GM23248 (cell line): ENCODE results near the gene SAMD7. TPM values are rescaled to one million over a fixed set of nuclear protein-coding genes. Genes with fewer than 3 reads are reported as not detected.

Experiments
- DNase-seq: peaks from one replicate; pipeline ENCODE4 v3.0.0-alpha.2; 2015
- H2AFZ ChIP-seq: fragments of 200-600 bp; sonication (generic); 2 replicates; pipeline ENCODE4 v1.6.1; 2016; ENCODE audit warnings: antibody characterized with exemption
- H3F3A ChIP-seq: fragments of 200-600 bp; sonication (generic); 2 replicates; pipeline ENCODE4 v1.6.1; 2016; ENCODE audit warnings: mild to moderate bottlenecking, antibody characterized with exemption, mixed run types; ENCODE audit not compliant: insufficient read depth
- H3K27ac ChIP-seq: fragments of 200-600 bp; sonication (generic); 2 replicates; pipeline ENCODE4 v1.5.1; 2016; ENCODE audit warnings: mild to moderate bottlenecking
- H3K27me3 ChIP-seq: fragments of 200-600 bp; sonication (generic); replicated peaks from 2 replicates; pipeline ENCODE4 v1.6.1; 2016; ENCODE audit warnings: mild to moderate bottlenecking; ENCODE audit not compliant: insufficient read depth
- H3K36me3 ChIP-seq: fragments of 200-600 bp; sonication (generic); 2 replicates; pipeline ENCODE4 v1.6.1; 2016; ENCODE audit warnings: low read depth, mild to moderate bottlenecking
- H3K4me1 ChIP-seq: fragments of 200-600 bp; sonication (generic); 2 replicates; pipeline ENCODE4 v1.6.1; 2016; ENCODE audit warnings: mild to moderate bottlenecking; ENCODE audit not compliant: insufficient read depth
- H3K4me2 ChIP-seq: fragments of 200-600 bp; sonication (generic); one replicate; pipeline ENCODE4 v1.6.1; 2016; ENCODE audit warnings: mild to moderate bottlenecking; ENCODE audit not compliant: unreplicated experiment
- H3K4me3 ChIP-seq: fragments of 200-600 bp; sonication (generic); 2 replicates; pipeline ENCODE4 v1.5.1; 2016; ENCODE audit warnings: mild to moderate bottlenecking
- H3K79me2 ChIP-seq: fragments of 200-600 bp; sonication (generic); 2 replicates; pipeline ENCODE4 v1.6.1; 2016; ENCODE audit warnings: mild to moderate bottlenecking; ENCODE audit not compliant: insufficient read depth
- H3K9ac ChIP-seq: fragments of 200-600 bp; sonication (generic); 2 replicates; pipeline ENCODE4 v1.6.1; 2016; ENCODE audit warnings: mild to moderate bottlenecking
- H3K9me2 ChIP-seq: fragments of 200-600 bp; sonication (generic); 2 replicates; pipeline ENCODE4 v1.6.1; 2016; ENCODE audit warnings: mixed run types, mild to moderate bottlenecking, moderate library complexity; ENCODE audit not compliant: insufficient read depth
- H3K9me3 ChIP-seq: fragments of 200-600 bp; sonication (generic); one replicate; pipeline ENCODE4 v1.6.1; 2017; ENCODE audit warnings: low read depth
- H4K20me1 ChIP-seq: fragments of 200-600 bp; sonication (generic); 2 replicates; pipeline ENCODE4 v1.6.0; 2016; ENCODE audit not compliant: insufficient read depth
- EZH2 ChIP-seq: fragments of 200-600 bp; sonication (generic); IDR thresholded peaks from 2 replicates; pipeline ENCODE4 v1.6.1; 2018; ENCODE audit warnings: antibody characterized with exemption, mild to moderate bottlenecking; ENCODE audit not compliant: insufficient read depth, poor library complexity, severe bottlenecking
- EZH2phosphoT487 ChIP-seq: fragments of 200-600 bp; sonication (generic); IDR thresholded peaks from 2 replicates; pipeline ENCODE4 v1.6.1; 2018; ENCODE audit warnings: antibody characterized with exemption, moderate library complexity, mild to moderate bottlenecking, low read depth; ENCODE audit not compliant: insufficient read depth
- WGBS, 2 experiments: methylation state at CpG; one replicate each; pipeline ENCODE4 v1.1.6; 2015 to 2017; ENCODE audit warnings: low lambda C conversion rate in 2 of 2, low coverage in 1 of 2; ENCODE audit errors: missing lambda C conversion rate in 2 of 2; 5-methylcytosine and 5-hydroxymethylcytosine counted together
- in situ Hi-C: fragments of 300-500 bp; cut with MboI; formaldehyde crosslinking; loops from 2 replicates; pipeline ENCODE4 v1.15.0; 2020
- polyA plus RNA-seq: library from polyadenylated mRNA; unstranded; fragments of >200 nt; fragmentation: Nextera tagmentation; extraction: Ambion mirVana; gene quantifications from 2 replicates; pipeline ENCODE4 v1.2.1, GENCODE V29; 2016
- total RNA-seq: library from RNA; depleted of rRNA; stranded (reverse); fragments of >200 nt; shearing (Covaris generic); gene quantifications from 2 replicates; pipeline ENCODE4 v1.2.3, GENCODE V29; 2014

The SAMD7 gene
- total and polyA plus RNA-seq, 2 experiments from 2014 or later, result not detected

DNA sequence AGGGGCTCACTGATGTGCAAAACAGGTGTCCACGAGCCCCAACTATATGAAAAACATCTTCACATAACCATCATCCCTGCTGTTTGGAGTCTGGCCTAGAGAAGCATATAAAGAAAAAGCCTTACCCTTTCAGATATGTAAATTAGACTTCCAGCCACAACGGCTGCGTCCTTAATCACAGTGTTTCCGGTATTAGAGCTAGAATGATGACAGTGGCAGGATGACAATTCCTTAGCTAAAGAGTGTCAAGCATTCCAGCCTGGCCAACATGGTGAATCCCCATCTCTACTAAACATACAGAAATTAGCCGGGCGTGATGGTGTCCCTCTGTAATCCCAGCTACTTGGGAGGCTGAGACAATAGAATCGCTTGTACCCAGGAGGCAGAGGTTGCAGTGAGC, 19.5 kb upstream of the SAMD7 start:
- Histone ChIP-seq H3K9ac (no peak overlapping the region), H3F3A (no peaks in the 10 kb centered on the region), H3K36me3 (no peaks in the 10 kb centered on the region), H3K27me3 (no peaks in the 10 kb centered on the region), H3K27ac (no peak overlapping the region), H2AFZ (no peak overlapping the region), H3K4me1 (peaks cover under 1% of the 10 kb centered on the region; the same call in 1 of the 2 replicates), H3K4me3 (no peak overlapping the region), H3K9me2 (no peaks in the 10 kb centered on the region), H4K20me1 (no peaks in the 10 kb centered on the region), H3K4me2 (no peak overlapping the region), H3K9me3 (no peaks in the 10 kb centered on the region), H3K79me2 (no peaks in the 10 kb centered on the region)
- no peak for DNase-seq
- TF ChIP-seq EZH2, result no peak
- no peak for TF ChIP-seq EZH2phosphoT487
- 63 to 69% methylated on average over 7 of the region's 7 CpGs for WGBS, 2 experiments
- in situ Hi-C loops, result no loop called here

DNA sequence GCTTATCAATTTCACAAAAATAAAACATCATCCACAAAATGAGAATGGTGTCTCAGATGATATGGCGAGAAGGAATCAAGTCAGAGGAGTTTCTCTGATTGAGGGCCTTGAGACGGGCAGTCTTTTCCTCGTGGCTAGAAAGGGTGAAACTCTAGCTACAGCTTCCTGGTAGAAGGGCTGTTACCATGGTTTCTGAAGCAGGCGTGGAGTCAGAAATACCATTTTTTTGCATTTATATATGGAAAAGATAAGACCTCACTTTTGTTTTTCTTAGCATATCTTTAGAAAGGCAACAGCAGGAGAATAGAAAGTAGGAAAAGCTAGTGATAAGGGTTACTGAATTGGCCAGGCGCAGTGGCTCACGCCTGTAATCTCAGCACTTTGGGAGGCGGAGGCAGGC, 17.3 kb upstream of the SAMD7 start:
- H3K27ac ChIP-seq, result no peak overlapping the region
- no peak for DNase-seq
- H3K9me2 ChIP-seq, result no peaks in the 10 kb centered on the region
- 59 to 64% methylated on average over 7 of the region's 7 CpGs for WGBS, 2 experiments
- H3K9ac ChIP-seq, result no peak overlapping the region
- no peaks in the 10 kb centered on the region for H3K9me3 ChIP-seq
- no peaks in the 10 kb centered on the region for H3K79me2 ChIP-seq
- TF ChIP-seq EZH2phosphoT487 (no peak), EZH2 (no peak)
- no peaks in the 10 kb centered on the region for H4K20me1 ChIP-seq
- no peaks in the 10 kb centered on the region for H3F3A ChIP-seq
- H3K36me3 ChIP-seq, result no peaks in the 10 kb centered on the region
- no peaks in the 10 kb centered on the region for H3K27me3 ChIP-seq
- in situ Hi-C loops, result no loop called here
- no peak overlapping the region for H3K4me2 ChIP-seq
- no peak overlapping the region for H2AFZ ChIP-seq
- H3K4me3 ChIP-seq, result no peak overlapping the region
- H3K4me1 ChIP-seq, result no peaks in the 10 kb centered on the region

DNA sequence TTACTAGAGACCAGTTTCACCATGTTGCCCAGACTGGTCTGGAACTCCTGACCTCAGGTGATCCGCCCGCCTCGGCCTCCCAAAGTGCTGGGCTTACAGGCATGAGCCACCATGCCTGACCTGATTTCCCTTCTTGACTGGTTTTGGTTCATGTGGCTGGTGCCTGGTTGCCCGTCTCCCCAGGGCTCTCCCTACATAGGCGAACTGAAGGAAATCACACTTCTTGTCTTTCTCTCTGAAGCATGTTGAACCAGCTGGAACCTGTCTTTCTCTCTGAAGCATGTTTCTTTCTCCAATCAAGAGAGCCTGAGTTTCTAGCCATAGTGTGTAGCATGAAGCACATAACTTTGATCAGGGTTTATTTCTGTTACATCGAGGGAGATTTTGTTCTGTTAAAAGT, 16.3 kb upstream of the SAMD7 start:
- Histone ChIP-seq H3K9me3 (no peaks in the 10 kb centered on the region), H3K27me3 (no peaks in the 10 kb centered on the region), H3K79me2 (no peaks in the 10 kb centered on the region), H3K27ac (no peak overlapping the region), H3K9ac (no peak overlapping the region), H4K20me1 (no peaks in the 10 kb centered on the region), H3K4me2 (no peak overlapping the region), H2AFZ (no peak overlapping the region), H3K4me1 (no peaks in the 10 kb centered on the region), H3K36me3 (no peaks in the 10 kb centered on the region), H3F3A (no peaks in the 10 kb centered on the region), H3K4me3 (no peak overlapping the region), H3K9me2 (no peaks in the 10 kb centered on the region)
- DNase-seq, result no peak
- in situ Hi-C loops, result no loop called here
- TF ChIP-seq EZH2 (no peak), EZH2phosphoT487 (no peak)
- 53 to 56% methylated on average over 6 of the region's 6 CpGs for WGBS, 2 experiments

DNA sequence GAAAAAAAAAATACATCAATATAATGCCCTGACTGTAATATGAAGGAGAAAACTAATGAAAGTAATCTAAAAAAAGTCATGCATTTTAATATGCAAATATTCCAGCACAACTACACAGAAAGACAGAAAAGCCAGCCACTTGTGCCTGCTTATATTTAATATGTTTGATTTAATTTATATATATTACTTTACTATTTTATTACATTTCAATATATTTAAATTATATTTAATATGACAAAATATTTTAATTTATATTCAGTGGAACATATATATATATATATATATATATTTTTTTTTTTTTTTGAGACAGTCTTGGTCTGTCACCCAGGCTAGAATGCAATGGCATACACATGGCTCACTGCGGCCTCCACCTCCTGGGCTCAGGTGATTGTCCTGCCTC, 14.1 kb upstream of the SAMD7 start:
- Histone ChIP-seq H2AFZ (no peak overlapping the region), H3F3A (no peaks in the 10 kb centered on the region), H3K36me3 (no peaks in the 10 kb centered on the region), H3K79me2 (no peaks in the 10 kb centered on the region), H3K9me3 (no peaks in the 10 kb centered on the region), H3K27me3 (no peaks in the 10 kb centered on the region), H3K4me1 (no peaks in the 10 kb centered on the region), H3K9ac (no peak overlapping the region), H3K27ac (no peak overlapping the region), H3K4me3 (no peak overlapping the region), H3K4me2 (no peak overlapping the region), H4K20me1 (no peaks in the 10 kb centered on the region), H3K9me2 (no peaks in the 10 kb centered on the region)
- TF ChIP-seq EZH2, result no peak
- no peak for TF ChIP-seq EZH2phosphoT487
- no peak for DNase-seq
- in situ Hi-C loops, result no loop called here
- 67 to 69% methylated on average over 1 of the region's 1 CpG for WGBS, 2 experiments

DNA sequence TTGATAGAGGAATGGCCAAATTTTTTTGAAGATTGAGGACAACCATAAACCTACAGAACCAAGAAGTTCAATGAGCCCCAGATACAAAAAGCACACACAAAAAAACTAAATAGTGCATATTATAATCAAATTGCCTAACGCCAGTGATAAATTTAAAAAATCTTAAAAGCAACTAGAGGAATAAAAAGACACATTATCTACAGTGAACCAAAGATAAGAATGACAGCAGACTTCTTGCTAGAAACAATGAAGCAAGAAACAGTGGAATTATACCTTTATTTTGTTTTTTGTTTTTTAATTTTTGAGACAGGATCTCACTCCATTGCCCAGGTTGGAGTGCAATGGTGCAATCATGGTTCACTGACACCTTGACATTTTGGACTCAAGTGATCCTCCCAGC, 9.9 kb upstream of the SAMD7 start:
- H3K4me1 ChIP-seq, result no peaks in the 10 kb centered on the region
- in situ Hi-C loops, result no loop called here
- no peaks in the 10 kb centered on the region for H3F3A ChIP-seq
- H2AFZ ChIP-seq, result no peak overlapping the region
- H4K20me1 ChIP-seq, result no peaks in the 10 kb centered on the region
- WGBS, 2 experiments, result 21 to 23% methylated on average over 1 of the region's 1 CpG
- no peak overlapping the region for H3K4me3 ChIP-seq
- no peak overlapping the region for H3K27ac ChIP-seq
- peak; percentile 17 for DNase-seq
- no peaks in the 10 kb centered on the region for H3K79me2 ChIP-seq
- peaks cover 5% of the 10 kb centered on the region; the same call in 1 of the 2 replicates for H3K27me3 ChIP-seq
- no peaks in the 10 kb centered on the region for H3K9me3 ChIP-seq
- no peak overlapping the region for H3K4me2 ChIP-seq
- no peak overlapping the region for H3K9ac ChIP-seq
- no peak for TF ChIP-seq EZH2phosphoT487
- no peaks in the 10 kb centered on the region for H3K36me3 ChIP-seq
- H3K9me2 ChIP-seq, result no peaks in the 10 kb centered on the region
